Measurements from ENCODE around the gene TUFT1. TPM values are rescaled to one million over a fixed set of nuclear protein-coding genes. Genes with fewer than 3 reads are reported as not detected.

Gene TUFT1, protein sequence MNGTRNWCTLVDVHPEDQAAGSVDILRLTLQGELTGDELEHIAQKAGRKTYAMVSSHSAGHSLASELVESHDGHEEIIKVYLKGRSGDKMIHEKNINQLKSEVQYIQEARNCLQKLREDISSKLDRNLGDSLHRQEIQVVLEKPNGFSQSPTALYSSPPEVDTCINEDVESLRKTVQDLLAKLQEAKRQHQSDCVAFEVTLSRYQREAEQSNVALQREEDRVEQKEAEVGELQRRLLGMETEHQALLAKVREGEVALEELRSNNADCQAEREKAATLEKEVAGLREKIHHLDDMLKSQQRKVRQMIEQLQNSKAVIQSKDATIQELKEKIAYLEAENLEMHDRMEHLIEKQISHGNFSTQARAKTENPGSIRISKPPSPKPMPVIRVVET
- 1 to 10 TPM; 6.5 to 8.9 (median 7.1) TPM for polyA plus RNA-seq (ENCODE audit: insufficient read depth in 1 of 5, insufficient read length in 5 of 5, low replicate concordance in 1 of 5)
- long read RNA-seq, donor 1, partial matches to known transcripts = 0 of 1 reads
- long read RNA-seq, donor 1, other reads (novel, unspliced or antisense) = 0 of 1 reads
- long read RNA-seq, donor 2 = 0 reads
- long read RNA-seq, donor 3 = 0 reads
- long read RNA-seq, donor 4, partial matches to known transcripts = 0 of 1 reads
- long read RNA-seq, donor 4, other reads (novel, unspliced or antisense) = 0 of 1 reads
- long read RNA-seq, donor 5 = 0 reads
- long read RNA-seq, donor 6, partial matches to known transcripts = 0 of 1 reads
- long read RNA-seq, donor 6, other reads (novel, unspliced or antisense) = 0 of 1 reads
- long read RNA-seq, donor 7, partial matches to known transcripts = 0 of 1 reads
- long read RNA-seq, donor 7, other reads (novel, unspliced or antisense) = 0 of 1 reads
- long read RNA-seq, donor 8 = 0 reads

DNA sequence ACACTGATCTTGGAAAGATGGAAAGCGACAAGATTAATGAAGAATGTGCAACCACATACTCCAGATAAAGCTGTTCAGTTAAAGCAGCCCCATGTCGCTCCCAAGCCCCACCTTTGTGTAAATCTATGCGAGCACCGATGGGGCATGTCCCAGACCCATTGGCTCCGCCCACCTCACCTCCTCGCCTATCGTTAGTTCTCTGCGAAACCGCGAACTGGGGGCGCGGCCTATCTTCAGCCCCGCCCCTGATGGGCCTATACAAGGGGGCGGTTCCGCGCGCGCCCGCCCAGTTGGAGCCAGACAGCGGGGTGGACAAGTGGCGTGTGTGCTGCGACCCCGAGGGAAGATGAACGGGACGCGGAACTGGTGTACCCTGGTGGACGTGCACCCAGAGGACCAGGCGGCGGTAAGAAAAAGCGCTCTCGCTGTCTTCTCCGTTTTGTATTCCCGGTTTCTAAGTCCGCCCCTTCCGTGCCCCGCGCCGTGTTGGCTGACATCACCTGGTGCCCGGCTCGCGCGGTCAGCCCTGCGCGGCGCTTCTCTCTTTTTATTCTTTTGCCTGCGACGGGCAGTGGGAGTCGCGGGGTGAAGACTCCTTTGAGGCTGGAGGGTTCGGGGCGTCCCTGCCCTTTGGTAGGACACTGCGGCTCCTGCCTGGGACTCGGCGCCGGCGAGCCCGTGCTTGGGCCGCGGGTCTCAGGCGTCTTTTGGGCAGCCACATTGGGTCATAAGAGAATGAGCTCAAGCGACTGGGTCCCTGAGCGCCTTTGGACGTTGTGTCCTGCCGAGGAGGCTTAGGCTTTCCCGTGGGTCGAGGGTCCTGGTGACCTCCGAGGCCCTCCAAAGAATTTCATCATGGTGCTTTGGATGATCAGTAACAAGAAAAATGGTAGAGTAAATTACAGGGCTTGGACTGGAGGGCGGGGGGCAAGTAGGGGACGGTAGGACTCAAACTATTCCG, at the start of gene TUFT1:
Gene TUFT1, plus strand, starts transcription at position 289 of the 961 bp plus-strand sequence. Its CDS starts 58 bp downstream, at position 347.
- DNase-seq = peak; percentile 77 to 79

DNA sequence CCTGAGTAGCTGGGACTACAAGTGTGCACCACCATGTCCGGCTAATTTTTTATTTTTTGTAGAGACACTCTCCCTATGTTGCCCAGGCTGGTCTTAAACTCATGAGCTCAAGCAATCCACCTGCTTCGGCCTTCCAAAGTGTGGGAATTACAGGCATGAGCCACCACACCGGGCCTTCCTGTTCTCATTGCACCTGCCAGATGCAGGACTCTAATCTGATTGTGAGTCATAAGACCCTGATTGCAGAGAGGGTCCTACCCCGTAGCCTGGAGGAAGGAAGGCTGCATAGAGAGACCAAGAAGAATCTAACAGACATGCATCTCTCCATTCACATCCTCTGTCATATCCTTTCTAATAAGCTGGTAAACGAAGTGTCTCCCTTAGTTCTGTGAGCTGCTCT, 48.5 kb upstream of the TUFT1 start:
- DNase-seq = no peak

DNA sequence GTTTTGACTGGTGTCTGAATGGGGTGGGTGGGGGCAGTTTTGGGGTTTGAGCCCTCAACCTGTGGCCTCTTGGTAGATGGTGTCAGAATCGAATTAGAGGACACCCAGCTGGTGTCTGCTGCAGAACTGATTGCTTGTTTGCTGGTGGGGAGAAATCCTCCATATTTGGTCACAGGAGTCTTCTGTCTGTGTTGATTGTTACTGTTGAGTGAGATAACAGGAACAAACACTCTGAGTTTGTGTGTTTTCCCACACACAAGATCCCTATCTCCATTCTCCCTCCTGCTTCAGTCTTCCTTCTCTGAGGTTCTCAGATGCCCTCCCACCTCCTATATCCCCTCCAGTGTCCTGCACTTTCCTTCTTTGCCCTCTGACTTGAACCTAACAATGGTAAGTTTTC, 48.0 kb upstream of the TUFT1 start:
- no peak for DNase-seq

DNA sequence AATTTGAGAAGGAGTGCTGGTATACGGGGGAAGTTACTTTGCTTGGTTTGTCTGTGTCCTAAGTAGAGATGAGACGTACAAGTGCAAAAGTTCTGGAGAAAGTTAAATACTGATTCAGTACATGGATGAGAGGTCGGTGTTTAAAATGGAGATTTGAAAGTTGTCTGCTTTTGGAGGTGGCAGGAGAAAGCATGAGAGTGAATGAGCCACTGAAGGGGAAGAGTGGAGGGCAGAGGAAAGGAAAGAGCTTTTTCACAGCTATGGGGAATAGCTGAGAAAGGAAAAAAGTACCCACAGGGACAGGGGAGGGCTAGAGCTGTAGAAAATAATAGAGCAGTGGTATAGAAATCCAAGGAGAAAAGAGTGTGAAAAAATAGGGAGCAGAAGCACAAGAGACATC, 47.1 kb upstream of the TUFT1 start:
- no peak for DNase-seq

DNA sequence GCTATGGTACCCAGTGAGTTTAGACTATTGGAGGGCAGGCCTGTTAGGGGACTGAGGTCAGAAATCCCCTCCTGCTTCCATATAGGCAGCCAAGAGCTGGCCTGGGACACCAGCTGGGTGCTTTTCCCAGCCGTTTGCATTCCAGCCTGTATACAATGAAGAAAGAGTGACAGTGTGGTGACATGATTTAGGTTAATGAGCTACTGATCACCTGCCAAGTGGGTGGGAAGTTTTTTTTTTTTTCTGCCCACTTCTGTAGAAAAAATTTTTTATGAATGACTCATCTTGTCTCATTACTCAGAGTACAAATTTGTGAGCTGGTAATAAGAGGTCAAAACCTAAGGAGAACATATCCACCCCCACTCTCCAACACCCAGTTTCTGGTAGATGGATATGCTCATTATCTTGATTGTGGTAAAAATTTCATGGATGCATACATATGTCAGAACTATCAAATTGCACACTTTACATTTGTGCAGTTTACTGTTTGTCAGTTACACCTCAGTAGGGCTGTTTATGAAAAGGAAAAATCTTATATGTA, 45.3 kb upstream of the TUFT1 start:
- no peak for DNase-seq

DNA sequence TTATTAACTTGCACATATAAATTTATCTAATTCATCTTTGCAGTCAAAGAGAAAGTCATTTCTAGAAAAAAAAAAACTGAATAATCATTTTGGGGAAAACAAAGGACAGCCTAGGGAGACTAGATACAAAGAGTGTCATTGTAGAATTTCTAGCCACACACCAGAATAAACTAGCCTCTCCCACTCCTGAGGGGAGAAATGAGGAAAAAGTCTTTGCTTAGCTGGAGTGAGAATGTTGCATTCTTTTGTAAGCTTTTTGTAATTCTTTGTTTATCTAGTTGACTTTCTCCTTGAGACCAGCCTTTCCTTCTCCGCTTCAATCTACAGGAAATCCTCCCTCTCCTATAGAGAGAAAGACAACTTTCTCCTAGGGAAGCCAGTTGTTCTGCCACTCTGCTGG, 44.8 kb upstream of the TUFT1 start:
- no peak for DNase-seq

DNA sequence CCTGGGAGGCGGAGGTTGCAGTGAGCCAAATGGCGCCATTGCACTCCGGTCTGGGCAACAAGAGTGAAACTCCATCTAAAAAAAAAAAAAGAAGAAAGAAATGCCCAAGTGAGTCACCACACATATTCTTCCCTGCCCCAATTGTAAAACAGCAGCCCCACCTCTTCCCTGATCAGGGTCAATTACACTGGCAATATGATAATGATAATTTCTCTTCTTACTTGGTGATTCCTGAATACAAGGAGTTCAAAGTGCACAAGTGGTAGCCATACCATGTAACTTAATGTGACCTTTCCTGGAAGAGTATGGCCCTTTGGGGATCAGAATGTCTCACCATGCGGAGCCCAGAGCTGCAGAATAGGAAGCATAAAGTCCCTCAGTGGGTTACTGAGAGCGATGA, 40.7 kb upstream of the TUFT1 start:
- no peak for DNase-seq

DNA sequence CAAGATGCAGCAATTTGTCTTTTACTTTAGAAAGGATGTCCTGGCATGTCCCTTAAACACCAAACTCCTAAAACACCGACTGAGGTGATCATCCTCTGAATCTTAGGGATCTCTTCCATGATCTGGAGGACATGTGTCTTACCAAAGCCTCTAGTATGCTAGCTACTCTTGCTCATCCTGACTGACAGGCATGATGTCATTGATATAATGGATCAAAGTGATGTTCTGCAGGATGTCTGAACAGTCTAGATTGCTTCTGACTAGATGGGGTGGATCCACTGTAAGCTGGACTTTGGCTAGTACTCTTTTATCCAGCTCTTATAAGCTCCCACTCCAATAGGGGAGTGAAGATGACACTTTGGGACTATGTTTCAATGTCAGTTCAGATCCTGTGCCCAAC, 40.2 kb upstream of the TUFT1 start:
- no peak for DNase-seq

DNA sequence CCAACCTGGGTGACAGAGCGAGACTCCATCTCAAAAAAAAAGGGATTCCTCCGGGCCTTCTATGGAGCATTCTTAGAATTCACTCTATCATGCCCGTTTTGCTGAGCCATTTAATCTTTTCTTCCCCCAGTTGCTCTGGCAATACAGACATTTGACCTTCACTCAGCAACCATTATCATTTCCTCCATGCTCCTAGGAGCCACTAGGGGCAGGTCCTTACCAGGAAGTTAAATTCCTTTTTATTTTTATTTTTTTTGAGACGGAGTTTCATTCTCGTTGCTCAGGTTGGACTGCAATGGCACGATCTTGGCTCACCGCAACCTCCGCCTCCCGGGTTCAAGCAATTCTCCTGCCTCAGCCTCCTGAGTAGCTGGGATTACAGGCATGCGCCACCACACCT, 38.6 kb upstream of the TUFT1 start:
- DNase-seq = no peak

DNA sequence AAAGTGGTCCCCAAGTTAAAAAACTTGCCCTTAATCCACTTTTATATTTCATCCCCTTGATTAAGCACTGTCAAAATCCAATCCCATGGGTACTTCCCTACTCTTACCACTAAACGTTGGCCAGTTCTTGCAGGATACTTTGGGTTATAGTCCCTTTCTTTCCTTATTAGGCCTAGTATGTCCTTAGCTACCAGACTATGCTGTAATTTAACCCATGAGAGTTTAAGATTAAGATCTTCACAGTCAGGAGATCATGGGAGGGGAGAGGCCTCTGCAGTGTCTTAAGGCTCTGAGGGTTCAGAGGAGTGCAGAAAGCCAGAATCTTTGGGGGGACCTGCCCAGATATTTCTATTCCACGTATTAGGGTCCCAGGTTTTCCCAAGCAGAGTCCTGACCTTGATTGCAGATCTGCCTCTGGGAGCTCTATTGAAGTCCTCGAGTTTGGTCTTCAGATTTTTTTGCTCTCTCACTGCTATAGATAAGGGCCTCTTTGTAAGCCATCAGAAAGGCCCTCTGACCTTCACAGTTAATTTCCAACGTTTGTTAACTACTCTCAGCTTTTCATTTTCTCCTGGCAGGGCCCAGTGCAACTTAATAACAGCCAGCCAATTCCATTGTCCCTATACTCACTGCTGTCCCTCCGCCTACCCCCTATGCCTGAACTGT, 37.9 kb upstream of the TUFT1 start:
- peak; percentile 34 to 39 for DNase-seq

DNA sequence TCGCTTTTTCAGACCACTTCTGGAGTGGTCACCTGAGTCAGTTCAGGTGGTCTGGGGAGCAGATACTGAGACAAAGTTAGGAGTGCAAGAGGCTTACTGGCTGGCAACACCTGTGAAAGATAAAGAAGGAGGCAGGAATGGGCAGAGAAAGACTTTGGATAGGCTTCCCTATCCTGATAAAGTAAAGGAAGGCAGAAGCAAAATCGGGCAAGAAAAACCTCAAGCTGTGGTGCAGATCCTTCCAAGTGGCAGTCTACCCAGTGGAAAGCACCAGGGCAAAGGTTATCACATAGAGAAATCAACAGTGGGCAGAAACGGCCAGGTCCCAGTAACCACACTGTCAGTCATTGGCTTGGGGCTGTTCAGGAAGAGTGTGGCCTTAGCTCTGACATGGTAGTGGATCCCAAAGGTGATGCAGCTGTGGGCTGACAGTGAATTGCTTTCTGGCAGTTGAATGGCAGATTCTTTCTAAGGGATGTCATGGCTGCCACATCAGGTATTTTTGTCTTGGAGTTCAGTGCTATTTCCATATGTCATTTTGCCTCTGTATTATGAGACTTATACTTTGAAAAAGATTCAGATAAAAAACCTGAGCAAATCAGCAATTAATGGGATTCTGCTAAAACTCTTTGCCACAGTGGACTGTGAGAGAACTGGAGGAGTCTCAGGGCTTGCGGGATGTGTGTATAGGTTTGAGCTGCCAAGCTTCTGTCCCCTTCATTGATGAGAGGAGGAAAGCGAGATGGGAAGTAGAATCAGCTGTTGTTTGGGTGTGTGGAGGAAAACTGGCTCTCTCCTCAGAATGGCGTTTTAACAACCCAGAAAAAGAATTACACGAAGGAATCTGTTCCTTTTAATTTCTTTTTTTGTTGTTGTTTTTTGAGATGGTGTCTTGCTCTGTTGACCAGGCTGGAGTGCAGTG, 37.0 kb upstream of the TUFT1 start:
- DNase-seq = peak in 1 of 2 donors; percentile 20

DNA sequence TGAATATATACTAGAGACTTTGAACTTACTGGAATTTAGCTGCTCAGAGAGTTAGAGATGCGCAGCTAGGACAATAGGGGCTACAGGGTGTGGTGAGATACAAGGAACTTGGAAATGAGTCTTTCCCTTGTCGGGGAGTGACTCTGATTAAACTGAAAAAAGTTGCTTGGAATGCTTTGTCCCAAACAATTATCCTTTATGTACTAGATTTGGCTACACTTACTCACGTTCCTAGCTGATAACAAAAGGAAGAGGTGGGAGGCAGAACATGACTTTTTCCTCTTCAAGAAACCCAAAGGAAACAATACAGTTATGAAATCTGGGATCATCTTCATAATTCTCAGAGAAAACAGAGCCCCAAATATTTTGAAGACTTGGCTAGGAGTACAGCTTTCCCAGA, 35.9 kb upstream of the TUFT1 start:
- no peak for DNase-seq

DNA sequence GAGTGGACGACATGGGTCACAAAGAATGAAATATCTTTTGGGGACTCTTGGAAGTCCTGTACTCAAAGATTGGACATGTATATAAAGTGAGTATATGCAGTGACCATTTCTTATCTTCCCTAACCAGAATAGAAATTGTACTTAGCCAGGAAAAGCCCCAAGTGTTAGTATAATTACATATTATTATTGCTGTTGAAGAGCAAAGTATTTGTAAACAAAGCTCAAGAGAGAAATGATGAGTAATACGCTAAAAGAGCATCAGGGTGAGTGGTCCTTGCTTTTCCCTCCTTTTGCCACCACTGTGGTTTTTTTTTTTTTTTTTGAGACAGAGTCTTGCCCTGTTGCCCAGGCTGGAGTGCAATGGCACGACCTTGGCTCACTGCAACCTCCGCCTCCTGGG, 35.4 kb upstream of the TUFT1 start:
- DNase-seq = no peak

DNA sequence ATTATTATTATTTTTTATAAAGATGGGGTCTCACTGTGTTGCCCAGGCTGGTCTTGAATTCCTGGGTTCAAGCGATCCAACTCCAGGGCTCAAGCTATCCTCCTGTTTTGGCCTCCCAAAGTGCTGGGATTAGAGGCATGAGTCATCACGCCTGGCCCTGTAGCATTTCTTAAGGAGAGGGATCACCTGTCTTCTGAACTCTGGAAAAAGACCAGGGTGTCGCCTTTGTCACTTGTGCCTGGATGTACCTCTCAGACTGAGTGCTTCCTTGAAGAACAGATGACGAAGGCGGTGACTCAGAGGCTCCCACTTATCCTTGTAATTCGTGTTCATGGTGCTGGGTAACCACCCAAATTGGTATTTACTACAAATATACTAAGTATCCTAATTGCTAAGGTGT, 31.3 kb upstream of the TUFT1 start:
- DNase-seq = no peak

DNA sequence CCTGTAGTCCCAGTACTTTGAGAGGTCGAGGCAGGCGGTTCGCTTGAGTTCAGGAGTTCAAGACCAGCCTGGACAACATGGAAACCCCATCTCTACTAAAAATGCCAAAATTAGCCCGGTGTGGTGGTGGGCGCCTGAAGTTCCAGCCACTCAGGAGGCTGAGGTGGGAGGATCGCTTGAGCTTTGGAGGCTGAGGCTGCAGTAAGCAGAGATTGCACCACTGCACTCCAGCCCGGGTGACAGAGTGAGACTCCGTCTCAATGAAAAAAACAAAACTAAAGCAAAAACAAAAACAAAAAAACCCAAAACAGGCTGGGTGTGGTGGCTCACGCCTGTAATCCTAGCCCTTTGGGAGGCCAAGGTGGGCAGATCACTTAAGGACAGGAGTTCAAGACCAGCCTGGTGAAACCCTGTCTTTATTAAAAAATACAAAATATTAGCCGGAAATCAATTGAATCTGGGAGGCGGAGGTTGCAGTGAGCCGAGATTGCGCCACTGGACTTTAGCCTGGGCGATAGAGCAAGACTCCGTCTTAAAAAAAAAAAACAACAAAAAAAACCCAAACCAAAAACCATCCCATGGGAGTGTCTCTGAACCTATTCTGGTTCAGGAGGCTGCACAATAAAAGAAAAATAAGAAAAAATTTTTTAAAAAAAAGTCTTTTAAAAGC, 30.6 kb upstream of the TUFT1 start:
- no peak for DNase-seq

DNA sequence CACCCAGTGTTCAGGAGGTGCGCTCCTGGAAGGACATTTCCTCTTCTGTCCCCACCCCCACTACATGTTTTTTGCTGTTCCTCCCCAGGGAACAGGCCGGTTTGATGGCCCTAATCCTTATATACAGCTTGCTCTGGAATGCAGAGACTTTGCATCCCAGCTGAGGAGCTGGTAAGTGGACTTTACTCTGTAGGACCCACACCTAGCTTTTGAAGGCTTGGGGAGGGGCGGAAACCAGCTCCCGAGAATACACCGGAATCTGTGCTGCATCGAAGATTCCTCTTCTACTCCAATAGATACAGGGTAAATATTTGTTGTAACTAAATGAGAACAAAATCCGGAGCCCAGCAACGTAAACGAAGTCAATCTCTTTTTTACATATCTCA, 30.1 kb upstream of the TUFT1 start:
- no peak for DNase-seq

DNA sequence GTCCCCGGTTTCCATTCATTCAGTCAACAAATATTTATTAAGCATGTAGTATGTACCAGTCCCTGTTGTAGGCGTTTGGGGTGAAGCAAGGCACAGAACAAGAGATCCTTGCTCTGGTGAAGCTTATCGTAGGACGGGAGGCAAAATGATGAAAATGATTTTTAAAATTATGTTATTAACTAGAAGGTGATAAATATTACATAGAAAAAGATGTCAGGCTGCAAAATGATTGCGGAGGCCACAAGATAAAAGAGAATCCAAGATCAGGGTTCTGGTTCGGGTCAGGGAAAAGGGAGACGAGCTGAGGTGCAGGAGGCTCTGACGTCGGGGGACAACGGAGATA, 29.5 kb upstream of the TUFT1 start:
- no peak for DNase-seq

DNA sequence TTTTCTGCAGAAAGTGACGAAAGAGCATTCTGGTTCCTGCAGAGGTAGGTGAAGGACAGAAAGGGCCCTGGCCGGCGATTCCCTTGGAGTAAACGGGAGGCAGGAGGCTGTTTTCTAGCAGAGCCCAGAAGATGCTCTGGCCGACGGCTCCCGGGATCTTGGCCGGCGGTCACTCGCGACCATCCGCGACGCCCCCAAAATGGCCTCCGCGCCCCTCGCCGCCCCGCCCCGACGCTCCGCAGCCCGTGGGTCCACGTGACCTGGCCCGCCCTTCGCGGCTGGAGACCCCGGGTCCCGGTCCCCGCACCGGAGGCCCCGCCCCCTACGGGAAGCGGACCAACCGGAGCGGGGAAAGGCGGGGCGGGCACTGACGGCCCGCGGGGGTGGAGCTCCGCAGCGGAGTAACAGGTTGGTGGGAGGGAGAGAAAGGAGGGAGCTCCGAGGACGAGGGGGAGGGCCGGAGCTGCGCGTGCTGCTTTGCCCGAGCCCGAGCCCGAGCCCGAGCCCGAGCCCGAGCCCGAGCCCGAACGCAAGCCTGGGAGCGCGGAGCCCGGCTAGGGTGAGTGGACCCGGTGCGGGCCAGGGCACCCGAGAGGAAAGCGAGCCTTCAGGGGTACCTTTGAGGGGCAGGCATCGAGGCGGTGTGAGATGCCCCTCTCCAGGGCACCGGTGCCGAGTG, 29.0 kb upstream of the TUFT1 start, which contains the start of gene CGN:
Gene CGN, plus strand, starts transcription at position 431 of the 679 bp plus-strand sequence. CDS start 7,133 bp downstream, outside the sequence.
- peak; percentile 77 to 83 for DNase-seq

Measured in right lung (tissue), 10 donors.